Esophagus squamous epithelium (tissue), 4 donors: ENCODE data around the gene EPN2.

Experiments used
- CTCF ChIP-seq, 6 experiments: fragments of 450-650 bp in 4 of 6; fragments of 200-600 bp in 2 of 6; sonication (generic) in 2 of 6; IDR thresholded peaks; one replicate each; pipeline ENCODE4 v1.5.1; 2016 to 2019; ENCODE audit warnings: antibody characterized with exemption in 6 of 6, mild to moderate bottlenecking in 4 of 6, moderate library complexity in 4 of 6
- POLR2A ChIP-seq, 4 donors: fragments of 450-650 bp; IDR thresholded peaks; one replicate each; pipeline ENCODE4 v1.6.1; 2017; ENCODE audit warnings: antibody characterized with exemption in 4 of 4, mild to moderate bottlenecking in 4 of 4, moderate library complexity in 3 of 4

- TF ChIP-seq CTCF (IDR thresholded peaks at IDR 0.05), result no peak
- no peak for TF ChIP-seq POLR2A (IDR thresholded peaks at IDR 0.05)
These were observed 17.5 kb downstream of the EPN2 start for GRCh38 chr17:19254651-19255050.
